ENCODE results near the gene FAM9B. TPM values are rescaled to one million over a fixed set of nuclear protein-coding genes. Genes with fewer than 3 reads are reported as not detected.

FAM9B gene
- total and polyA plus RNA-seq, 12 donors: not detected

GRCh38 chrX:9038244-9038643 is 4.3 kb upstream of the FAM9B start:
- WGBS, 2 donors: 88% methylated on average over 4 of the region's 4 CpGs
- no peak for ATAC-seq
- no peak for DNase-seq
- no peak overlapping the region for H3K4me3 ChIP-seq
- intact Hi-C loops (cut with DNase I): no loop called here
- no peaks in the 10 kb centered on the region for H3K4me1 ChIP-seq
- no peak for TF ChIP-seq CTCF (IDR thresholded peaks at IDR 0.05)
- no peaks in the 10 kb centered on the region for H3K27me3 ChIP-seq
- H3K36me3 ChIP-seq: no peaks in the 10 kb centered on the region
- H3K9me3 ChIP-seq: no peaks in the 10 kb centered on the region
- H3K27ac ChIP-seq: no peak overlapping the region

DNA sequence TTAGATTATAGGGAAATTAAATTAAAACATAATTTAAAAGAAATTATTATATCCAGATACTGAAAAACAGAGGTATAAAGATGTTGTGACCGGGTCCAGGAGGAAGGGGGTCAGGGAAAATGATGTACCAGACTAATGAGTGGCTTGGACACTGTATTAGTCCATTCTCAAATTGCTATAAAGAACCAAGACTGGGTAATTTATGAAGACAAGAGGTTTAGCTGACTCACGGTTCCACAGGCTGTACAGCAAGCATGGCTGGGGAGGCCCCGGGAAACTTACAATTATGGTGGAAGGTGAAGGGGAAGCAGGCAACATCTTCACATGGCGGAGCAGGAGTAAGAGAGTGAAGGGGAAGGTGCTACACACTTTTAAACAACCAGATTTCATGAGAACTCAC is 3.4 kb upstream of the FAM9B start:
- Histone ChIP-seq H3K27me3 (no peaks in the 10 kb centered on the region), H3K4me1 (no peaks in the 10 kb centered on the region), H3K36me3 (no peaks in the 10 kb centered on the region), H3K9me3 (no peaks in the 10 kb centered on the region), H3K27ac (no peak overlapping the region), H3K4me3 (no peak overlapping the region)
- ATAC-seq: no peak
- intact Hi-C loops (cut with DNase I): no loop called here
- TF ChIP-seq CTCF (IDR thresholded peaks at IDR 0.05): no peak
- no peak for DNase-seq
- 87 to 92% methylated on average over 4 of the region's 4 CpGs for WGBS, 2 donors

DNA sequence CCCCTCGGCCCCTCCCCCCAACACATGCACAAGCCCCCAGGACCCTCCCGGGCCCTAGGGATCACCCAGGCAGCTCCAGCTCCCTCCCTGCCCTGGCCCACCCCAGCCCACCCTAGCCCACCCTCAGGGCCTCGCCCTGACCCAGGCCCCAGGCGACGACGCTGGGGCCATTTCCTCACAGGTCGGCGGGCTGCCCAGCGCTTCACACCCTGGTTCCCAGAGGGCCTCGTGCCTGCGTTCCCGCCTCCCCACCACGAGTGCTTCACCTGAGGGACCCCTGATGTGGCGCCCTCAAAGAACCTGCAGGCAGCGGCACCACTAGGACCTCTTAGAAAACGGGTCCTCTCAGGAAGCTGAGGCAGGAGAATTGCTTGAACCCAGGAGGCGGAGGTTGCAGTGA is 341 bp downstream of the FAM9B start:
- intact Hi-C loops (cut with DNase I): no loop called here
- Histone ChIP-seq H3K4me3 (no peak overlapping the region), H3K27me3 (no peaks in the 10 kb centered on the region), H3K4me1 (no peaks in the 10 kb centered on the region), H3K9me3 (no peaks in the 10 kb centered on the region), H3K36me3 (no peaks in the 10 kb centered on the region), H3K27ac (no peak overlapping the region)
- TF ChIP-seq CTCF (IDR thresholded peaks at IDR 0.05): no peak
- DNase-seq: no peak
- no peak for ATAC-seq
- WGBS, 2 donors: 95 to 100% methylated on average over 4 to 17 of the region's 17 CpGs

- Histone ChIP-seq H3K9me3 (no peaks in the 10 kb centered on the region), H3K36me3 (no peaks in the 10 kb centered on the region), H3K4me3 (no peak overlapping the region), H3K4me1 (no peaks in the 10 kb centered on the region), H3K27ac (no peak overlapping the region), H3K27me3 (no peaks in the 10 kb centered on the region)
- intact Hi-C loops (cut with DNase I): no loop called here
- WGBS, 2 donors: 94 to 95% methylated on average over 14 to 17 of the region's 17 CpGs
- TF ChIP-seq CTCF (IDR thresholded peaks at IDR 0.05): no peak
- ATAC-seq (no peak), DNase-seq (no peak)
Observed at GRCh38 chrX:9033179-9033578, 748 bp downstream of the FAM9B start.

GRCh38 chrX:9023293-9023692 is 10.6 kb downstream of the FAM9B start:
- Histone ChIP-seq H3K27ac (no peak overlapping the region), H3K4me1 (no peaks in the 10 kb centered on the region), H3K36me3 (no peaks in the 10 kb centered on the region), H3K9me3 (no peaks in the 10 kb centered on the region), H3K27me3 (no peaks in the 10 kb centered on the region), H3K4me3 (no peak overlapping the region)
- ATAC-seq (no peak), DNase-seq (no peak)
- TF ChIP-seq CTCF (IDR thresholded peaks at IDR 0.05): no peak
- intact Hi-C loops (cut with DNase I): no loop called here
- WGBS, 2 donors: 76 to 83% methylated on average over 2 of the region's 2 CpGs
